HL-60 (cell line): ENCODE data around the gene TNF.

Experiments used
- DNase-seq, 2 experiments: peaks; one replicate each; pipeline ENCODE4 v3.0.0-alpha.2; 2010 to 2020; ENCODE audit warnings: low read depth in 1 of 2, low spot score in 1 of 2
- H3K27ac ChIP-seq: fragments of 250-450 bp; sonication (Bioruptor Pico); replicated peaks from 2 replicates; pipeline ENCODE4 v1.5.1; 2020; ENCODE audit warnings: mild to moderate bottlenecking, moderate library complexity
- H3K27me3 ChIP-seq: fragments of 250-450 bp; sonication (Bioruptor Pico); 2 replicates; pipeline ENCODE4 v1.5.1; 2021; ENCODE audit warnings: mild to moderate bottlenecking, moderate library complexity; ENCODE audit not compliant: insufficient read depth, poor library complexity, severe bottlenecking
- H3K4me3 ChIP-seq: replicated peaks from 2 replicates; pipeline ENCODE4 v1.5.1; 2011; ENCODE audit warnings: mild to moderate bottlenecking, control low read depth, low read length; ENCODE audit not compliant: insufficient read depth
- GABPA ChIP-seq: IDR thresholded peaks from 2 replicates; pipeline ENCODE4 v1.6.1; 2012; ENCODE audit warnings: low read depth
- POLR2AphosphoS5 ChIP-seq: IDR thresholded peaks from 2 replicates; pipeline ENCODE4 v1.6.1; 2012; ENCODE audit warnings: low read depth
- SPI1 ChIP-seq: IDR thresholded peaks from 2 replicates; pipeline ENCODE4 v1.6.1; 2012; ENCODE audit warnings: low read depth, mild to moderate bottlenecking, borderline replicate concordance
- TF ChIP-seq, protein P1 (sequence below): IDR thresholded peaks from one replicate; pipeline ENCODE4 v1.5.1; 2011; ENCODE audit warnings: low read length, control low read depth, inconsistent platforms; ENCODE audit not compliant: insufficient read depth
- TF ChIP-seq, protein P2 (sequence below): IDR thresholded peaks from 2 replicates; pipeline ENCODE4 v1.6.1; 2012; ENCODE audit warnings: low read depth; ENCODE audit not compliant: insufficient replicate concordance

Gene TNF

DNA sequence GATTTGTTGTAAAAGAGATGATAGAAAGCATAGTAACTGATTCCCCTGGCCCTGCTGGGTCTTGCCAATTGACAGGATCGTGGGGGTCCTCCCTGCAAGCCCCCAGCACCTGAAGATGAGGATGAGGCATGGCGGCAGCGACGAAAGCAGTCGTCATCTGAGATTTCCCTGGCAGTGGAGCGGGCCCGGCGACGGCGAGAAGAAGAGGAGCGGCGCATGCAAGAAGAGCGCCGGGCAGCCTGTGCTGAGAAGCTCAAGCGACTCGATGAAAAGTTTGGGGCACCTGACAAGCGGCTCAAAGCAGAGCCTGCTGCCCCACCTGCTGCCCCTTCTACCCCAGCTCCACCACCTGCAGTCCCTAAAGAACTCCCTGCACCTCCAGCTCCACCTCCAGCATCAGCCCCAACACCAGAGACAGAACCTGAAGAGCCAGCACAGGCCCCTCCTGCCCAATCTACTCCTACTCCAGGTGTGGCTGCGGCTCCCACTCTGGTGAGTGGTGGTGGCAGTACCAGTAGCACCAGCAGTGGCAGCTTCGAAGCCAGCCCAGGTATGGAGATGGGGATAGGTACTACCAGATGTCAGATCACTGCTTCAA lies 52.4 kb downstream of the TNF start:
- no peak for TF ChIP-seq GABPA
- TF ChIP-seq POLR2AphosphoS5: no peak; the same call in 1 of the 2 replicates
- TF ChIP-seq SPI1: no peak
- TF ChIP-seq, protein P1, sequence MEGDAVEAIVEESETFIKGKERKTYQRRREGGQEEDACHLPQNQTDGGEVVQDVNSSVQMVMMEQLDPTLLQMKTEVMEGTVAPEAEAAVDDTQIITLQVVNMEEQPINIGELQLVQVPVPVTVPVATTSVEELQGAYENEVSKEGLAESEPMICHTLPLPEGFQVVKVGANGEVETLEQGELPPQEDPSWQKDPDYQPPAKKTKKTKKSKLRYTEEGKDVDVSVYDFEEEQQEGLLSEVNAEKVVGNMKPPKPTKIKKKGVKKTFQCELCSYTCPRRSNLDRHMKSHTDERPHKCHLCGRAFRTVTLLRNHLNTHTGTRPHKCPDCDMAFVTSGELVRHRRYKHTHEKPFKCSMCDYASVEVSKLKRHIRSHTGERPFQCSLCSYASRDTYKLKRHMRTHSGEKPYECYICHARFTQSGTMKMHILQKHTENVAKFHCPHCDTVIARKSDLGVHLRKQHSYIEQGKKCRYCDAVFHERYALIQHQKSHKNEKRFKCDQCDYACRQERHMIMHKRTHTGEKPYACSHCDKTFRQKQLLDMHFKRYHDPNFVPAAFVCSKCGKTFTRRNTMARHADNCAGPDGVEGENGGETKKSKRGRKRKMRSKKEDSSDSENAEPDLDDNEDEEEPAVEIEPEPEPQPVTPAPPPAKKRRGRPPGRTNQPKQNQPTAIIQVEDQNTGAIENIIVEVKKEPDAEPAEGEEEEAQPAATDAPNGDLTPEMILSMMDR: no peak
- TF ChIP-seq, protein P2, sequence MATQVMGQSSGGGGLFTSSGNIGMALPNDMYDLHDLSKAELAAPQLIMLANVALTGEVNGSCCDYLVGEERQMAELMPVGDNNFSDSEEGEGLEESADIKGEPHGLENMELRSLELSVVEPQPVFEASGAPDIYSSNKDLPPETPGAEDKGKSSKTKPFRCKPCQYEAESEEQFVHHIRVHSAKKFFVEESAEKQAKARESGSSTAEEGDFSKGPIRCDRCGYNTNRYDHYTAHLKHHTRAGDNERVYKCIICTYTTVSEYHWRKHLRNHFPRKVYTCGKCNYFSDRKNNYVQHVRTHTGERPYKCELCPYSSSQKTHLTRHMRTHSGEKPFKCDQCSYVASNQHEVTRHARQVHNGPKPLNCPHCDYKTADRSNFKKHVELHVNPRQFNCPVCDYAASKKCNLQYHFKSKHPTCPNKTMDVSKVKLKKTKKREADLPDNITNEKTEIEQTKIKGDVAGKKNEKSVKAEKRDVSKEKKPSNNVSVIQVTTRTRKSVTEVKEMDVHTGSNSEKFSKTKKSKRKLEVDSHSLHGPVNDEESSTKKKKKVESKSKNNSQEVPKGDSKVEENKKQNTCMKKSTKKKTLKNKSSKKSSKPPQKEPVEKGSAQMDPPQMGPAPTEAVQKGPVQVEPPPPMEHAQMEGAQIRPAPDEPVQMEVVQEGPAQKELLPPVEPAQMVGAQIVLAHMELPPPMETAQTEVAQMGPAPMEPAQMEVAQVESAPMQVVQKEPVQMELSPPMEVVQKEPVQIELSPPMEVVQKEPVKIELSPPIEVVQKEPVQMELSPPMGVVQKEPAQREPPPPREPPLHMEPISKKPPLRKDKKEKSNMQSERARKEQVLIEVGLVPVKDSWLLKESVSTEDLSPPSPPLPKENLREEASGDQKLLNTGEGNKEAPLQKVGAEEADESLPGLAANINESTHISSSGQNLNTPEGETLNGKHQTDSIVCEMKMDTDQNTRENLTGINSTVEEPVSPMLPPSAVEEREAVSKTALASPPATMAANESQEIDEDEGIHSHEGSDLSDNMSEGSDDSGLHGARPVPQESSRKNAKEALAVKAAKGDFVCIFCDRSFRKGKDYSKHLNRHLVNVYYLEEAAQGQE: no peak
- H3K4me3 ChIP-seq: no peak overlapping the region
- H3K27me3 ChIP-seq: no peaks in the 10 kb centered on the region

More for the DNA sequence above, 52.4 kb downstream of the TNF start:
- no peak overlapping the region for H3K27ac ChIP-seq
- DNase-seq: no peak
